ENCODE measurements around the gene C3orf22. TPM values are rescaled to one million over a fixed set of nuclear protein-coding genes. Genes with fewer than 3 reads are reported as not detected.

The C3orf22 gene
- total RNA-seq, 1 donor from 2014 or later = not detected

GRCh38 chr3:126551839-126552687 lies 6.7 kb downstream of the C3orf22 start:
- H3K27ac ChIP-seq = no peak overlapping the region
- H3K27me3 ChIP-seq (ENCODE audit: low read depth) = no peaks in the 10 kb centered on the region
- H3K36me3 ChIP-seq = no peaks in the 10 kb centered on the region
- H3K9me3 ChIP-seq = no peaks in the 10 kb centered on the region
- H3K4me1 ChIP-seq = no peaks in the 10 kb centered on the region
- H3K4me3 ChIP-seq = no peak overlapping the region
- intact Hi-C loops (cut with DNase I) = no loop called here
- peak; percentile 20 for DNase-seq
- no peak for ATAC-seq
- TF ChIP-seq, protein P1, sequence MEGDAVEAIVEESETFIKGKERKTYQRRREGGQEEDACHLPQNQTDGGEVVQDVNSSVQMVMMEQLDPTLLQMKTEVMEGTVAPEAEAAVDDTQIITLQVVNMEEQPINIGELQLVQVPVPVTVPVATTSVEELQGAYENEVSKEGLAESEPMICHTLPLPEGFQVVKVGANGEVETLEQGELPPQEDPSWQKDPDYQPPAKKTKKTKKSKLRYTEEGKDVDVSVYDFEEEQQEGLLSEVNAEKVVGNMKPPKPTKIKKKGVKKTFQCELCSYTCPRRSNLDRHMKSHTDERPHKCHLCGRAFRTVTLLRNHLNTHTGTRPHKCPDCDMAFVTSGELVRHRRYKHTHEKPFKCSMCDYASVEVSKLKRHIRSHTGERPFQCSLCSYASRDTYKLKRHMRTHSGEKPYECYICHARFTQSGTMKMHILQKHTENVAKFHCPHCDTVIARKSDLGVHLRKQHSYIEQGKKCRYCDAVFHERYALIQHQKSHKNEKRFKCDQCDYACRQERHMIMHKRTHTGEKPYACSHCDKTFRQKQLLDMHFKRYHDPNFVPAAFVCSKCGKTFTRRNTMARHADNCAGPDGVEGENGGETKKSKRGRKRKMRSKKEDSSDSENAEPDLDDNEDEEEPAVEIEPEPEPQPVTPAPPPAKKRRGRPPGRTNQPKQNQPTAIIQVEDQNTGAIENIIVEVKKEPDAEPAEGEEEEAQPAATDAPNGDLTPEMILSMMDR (IDR thresholded peaks at IDR 0.05) = no peak

- no peak overlapping the region for H3K4me3 ChIP-seq
- TF ChIP-seq, protein P1 (IDR thresholded peaks at IDR 0.05) = no peak
- H3K27me3 ChIP-seq (ENCODE audit: low read depth) = no peaks in the 10 kb centered on the region
- intact Hi-C loops (cut with DNase I) = no loop called here
- no peaks in the 10 kb centered on the region for H3K4me1 ChIP-seq
- H3K9me3 ChIP-seq = no peaks in the 10 kb centered on the region
- no peak for ATAC-seq
- H3K36me3 ChIP-seq = no peaks in the 10 kb centered on the region
- H3K27ac ChIP-seq = no peak overlapping the region
- DNase-seq = peak; percentile 24
Observed at GRCh38 chr3:126551121-126551838, 7.5 kb downstream of the C3orf22 start.

- intact Hi-C loops (cut with DNase I) = no loop called here
- Histone ChIP-seq H3K9me3 (no peaks in the 10 kb centered on the region), H3K27me3 (ENCODE audit: low read depth) (peaks cover 1% of the 10 kb centered on the region), H3K27ac (no peak overlapping the region), H3K36me3 (no peaks in the 10 kb centered on the region), H3K4me3 (no peak overlapping the region), H3K4me1 (no peaks in the 10 kb centered on the region)
- TF ChIP-seq, protein P1 (IDR thresholded peaks at IDR 0.05) = no peak
- peak; percentile 26 for DNase-seq
- ATAC-seq = no peak
Observed at GRCh38 chr3:126550488-126551051, 8.2 kb downstream of the C3orf22 start.

DNA sequence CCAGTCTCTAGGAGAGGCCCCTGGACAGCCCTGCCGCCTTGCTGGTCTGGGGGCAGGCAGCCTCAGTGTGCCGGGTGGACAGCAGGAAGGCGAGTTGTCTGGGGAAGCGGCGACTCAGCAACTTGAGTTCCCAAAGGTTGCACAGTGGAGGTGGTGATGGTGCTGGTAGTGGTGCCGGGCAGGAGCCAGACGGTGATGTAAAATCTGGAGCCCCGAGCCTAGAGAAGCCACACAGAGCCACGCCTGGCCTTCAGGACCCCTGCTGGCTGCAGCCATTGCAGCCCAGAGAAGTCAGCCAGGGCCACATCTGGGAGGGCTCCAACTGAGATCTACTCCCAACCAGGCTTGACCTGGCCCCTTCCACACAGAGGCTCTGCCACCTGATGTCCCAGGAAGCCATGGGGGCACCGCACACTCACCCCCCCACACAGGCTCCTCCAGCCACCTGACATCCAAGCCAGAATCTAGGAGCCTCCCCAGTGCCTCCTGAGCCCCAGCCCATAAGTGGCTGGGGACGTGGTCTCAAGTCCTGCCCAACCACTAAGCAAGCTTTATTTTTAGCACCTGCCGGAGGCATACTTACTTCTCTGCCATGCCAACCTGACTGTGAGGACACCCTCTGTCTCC lies 8.8 kb downstream of the C3orf22 start:
- H3K4me1 ChIP-seq = no peaks in the 10 kb centered on the region
- ATAC-seq (no peak), DNase-seq (peak; percentile 28)
- intact Hi-C loops (cut with DNase I) = no loop called here
- H3K27me3 ChIP-seq (ENCODE audit: low read depth) = peaks cover 3% of the 10 kb centered on the region
- H3K4me3 ChIP-seq = no peak overlapping the region
- no peaks in the 10 kb centered on the region for H3K9me3 ChIP-seq
- no peak overlapping the region for H3K27ac ChIP-seq
- H3K36me3 ChIP-seq = no peaks in the 10 kb centered on the region
- TF ChIP-seq, protein P1 (IDR thresholded peaks at IDR 0.05) = no peak
